SK-N-MC (cell line): ENCODE measurements around the gene SLC39A2.

Source experiments
- EZH2 ChIP-seq: fragments of 200-600 bp; sonication (generic); IDR thresholded peaks from one replicate; pipeline ENCODE4 v1.6.1; 2017; ENCODE audit warnings: antibody characterized with exemption
- POLR2AphosphoS5 ChIP-seq: IDR thresholded peaks from 2 replicates; pipeline ENCODE4 v1.6.1; 2012; ENCODE audit warnings: mild to moderate bottlenecking, low read depth, low read length, borderline replicate concordance

DNA sequence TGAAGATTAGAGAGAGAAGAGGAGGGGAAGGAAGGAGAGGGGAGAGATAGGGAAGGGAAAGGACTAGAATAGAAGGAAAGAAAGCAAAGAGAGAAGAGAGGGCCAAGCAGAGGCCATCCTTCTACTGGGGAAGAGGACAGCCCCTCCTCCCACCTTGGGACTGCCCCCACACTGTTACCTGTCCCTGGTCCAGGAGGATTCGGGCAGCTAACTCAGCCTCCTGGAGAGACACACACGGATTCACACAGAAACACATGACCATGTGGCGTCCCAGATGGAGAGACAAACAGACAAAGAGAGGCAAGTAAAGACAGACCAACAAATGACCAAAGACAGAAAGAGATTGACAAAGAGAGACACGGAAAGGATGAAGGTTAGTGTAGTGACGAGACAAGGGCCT lies 23.6 kb downstream of the SLC39A2 start:
- TF ChIP-seq POLR2AphosphoS5, result no peak
- TF ChIP-seq EZH2, result no peak
